SK-N-SH (cell line): Measurements from ENCODE around the gene RARB. TPM values are rescaled to one million over a fixed set of nuclear protein-coding genes. Genes with fewer than 3 reads are reported as not detected.

Source experiments
- CTCF ChIA-PET: fragments of 300-600, 350-600 bp; formaldehyde crosslinking; extraction: SDS; loops from one replicate; lab custom pipeline; 2021; lab: Yijun Ruan, JAX
- POLR2A ChIA-PET: fragments of 350-600 bp; sonication (Branson Sonifier 250); formaldehyde crosslinking; extraction: SDS; loops from one replicate; lab custom pipeline; 2020; ENCODE audit warnings: antibody characterized with exemption, inconsistent platforms; lab: Yijun Ruan, JAX
- DNase-seq: peaks from one replicate; pipeline ENCODE4 v3.0.0; 2012
- H2AFZ ChIP-seq: fragments of 200-600 bp; sonication (generic); 2 replicates; pipeline ENCODE4 v1.8.1; 2016; ENCODE audit warnings: antibody characterized with exemption, mild to moderate bottlenecking, low read depth
- H3F3A ChIP-seq: fragments of 200-600 bp; sonication (generic); replicated peaks from 2 replicates; pipeline ENCODE3; 2016; ENCODE audit warnings: antibody characterized with exemption, mild to moderate bottlenecking; ENCODE audit not compliant: insufficient read depth
- H3K27ac ChIP-seq, 2 experiments: fragments of 200-500 bp in 1 of 2; fragments of 200-600 bp in 1 of 2; sonication (Bioruptor generic) in 1 of 2; sonication (generic), shearing (Covaris generic) in 1 of 2; 2 replicates each; pipeline versions ENCODE4 v1.5.1 to v1.6.1; 2014 to 2016; ENCODE audit warnings: low read depth in 2 of 2, inconsistent platforms in 1 of 2, low read length in 1 of 2, mild to moderate bottlenecking in 1 of 2, mixed read lengths in 1 of 2
- H3K27me3 ChIP-seq: fragments of 200-600 bp; sonication (generic), shearing (Covaris generic); 2 replicates; pipeline ENCODE4 v1.6.1; 2016; ENCODE audit warnings: mixed run types; ENCODE audit not compliant: insufficient read depth
- H3K36me3 ChIP-seq, 2 experiments: fragments of 200-500 bp in 1 of 2; fragments of 200-600 bp in 1 of 2; sonication (Bioruptor generic) in 1 of 2; sonication (generic) in 1 of 2; replicated peaks in 1 of 2; 2 replicates each; pipeline versions ENCODE3 to v1.5.1; 2014 to 2016; ENCODE audit warnings: low read length in 1 of 2, mild to moderate bottlenecking in 1 of 2; ENCODE audit not compliant: insufficient read depth in 2 of 2, control insufficient read depth in 1 of 2
- H3K4me1 ChIP-seq, 2 experiments: fragments of 200-500 bp in 1 of 2; fragments of 200-600 bp in 1 of 2; sonication (Bioruptor generic) in 1 of 2; sonication (generic), shearing (Covaris generic) in 1 of 2; 2 replicates each; pipeline versions ENCODE4 v1.5.1 to v1.6.1; 2014 to 2016; ENCODE audit warnings: low read depth in 1 of 2, low read length in 1 of 2, mixed run types in 1 of 2; ENCODE audit not compliant: insufficient read depth in 2 of 2, control insufficient read depth in 1 of 2
- H3K4me2 ChIP-seq: fragments of 200-600 bp; sonication (generic), shearing (Covaris generic); 2 replicates; pipeline ENCODE4 v1.6.1; 2017; ENCODE audit warnings: mixed run types
- H3K4me3 ChIP-seq, 2 experiments: fragments of 200-500 bp in 1 of 2; fragments of 200-600 bp in 1 of 2; sonication (Bioruptor generic) in 1 of 2; sonication (generic), shearing (Covaris generic) in 1 of 2; 2 replicates each; pipeline versions ENCODE4 v1.5.1 to v1.8.1; 2014 to 2016; ENCODE audit warnings: low read depth in 2 of 2, inconsistent platforms in 1 of 2, low read length in 1 of 2, mild to moderate bottlenecking in 1 of 2, mixed read lengths in 1 of 2, moderate library complexity in 1 of 2
- H3K79me2 ChIP-seq: fragments of 200-600 bp; sonication (generic); 2 replicates; pipeline ENCODE4 v1.8.1; 2017; ENCODE audit warnings: mild to moderate bottlenecking; ENCODE audit not compliant: insufficient read depth
- H3K9ac ChIP-seq: fragments of 200-600 bp; sonication (generic); 2 replicates; pipeline ENCODE4 v1.6.1; 2017; ENCODE audit warnings: mixed run types
- H3K9me2 ChIP-seq: fragments of 200-600 bp; sonication (generic); 2 replicates; pipeline ENCODE4 v1.6.1; 2017; ENCODE audit warnings: mixed run types
- H3K9me3 ChIP-seq: fragments of 200-600 bp; sonication (generic); 2 replicates; pipeline ENCODE4 v1.6.1; 2017; ENCODE audit warnings: mixed run types, mild to moderate bottlenecking, moderate library complexity
- H4K20me1 ChIP-seq: fragments of 200-600 bp; sonication (generic); 2 replicates; pipeline ENCODE4 v1.6.1; 2017; ENCODE audit warnings: mild to moderate bottlenecking, mixed run types; ENCODE audit not compliant: insufficient read depth
- CHD2 ChIP-seq: fragments of 150-350 bp; IDR thresholded peaks from 2 replicates; pipeline ENCODE4 v1.6.1; 2018; ENCODE audit warnings: low read length; ENCODE audit not compliant: partially characterized antibody
- EP300 ChIP-seq, 2 experiments: IDR thresholded peaks; 2 replicates each; pipeline versions ENCODE4 v1.4.0 to v1.6.1; 2012; ENCODE audit warnings: borderline replicate concordance in 1 of 2, low read depth in 1 of 2, low read length in 1 of 2
- MAX ChIP-seq: IDR thresholded peaks from 2 replicates; pipeline ENCODE4 v1.4.0; 2012; ENCODE audit warnings: low read depth
- MXI1 ChIP-seq: IDR thresholded peaks from 2 replicates; pipeline ENCODE4 v1.6.1; 2012; ENCODE audit warnings: mild to moderate bottlenecking, low read depth, low read length, improper control_type of control experiment
- POLR2AphosphoS5 ChIP-seq: IDR thresholded peaks from 2 replicates; pipeline ENCODE4 v1.6.1; 2012; ENCODE audit warnings: low read depth, low read length
- REST ChIP-seq: IDR thresholded peaks from 2 replicates; pipeline ENCODE4 v1.6.1; 2012; ENCODE audit warnings: mild to moderate bottlenecking, low read depth, low read length, moderate library complexity
- RFX5 ChIP-seq: IDR thresholded peaks from 2 replicates; pipeline ENCODE4 v1.6.1; 2012; ENCODE audit warnings: mild to moderate bottlenecking, improper control_type of control experiment, low read length
- SIN3A ChIP-seq: IDR thresholded peaks from 2 replicates; pipeline ENCODE4 v1.6.1; 2012; ENCODE audit warnings: low read depth, mild to moderate bottlenecking, low read length, moderate library complexity, borderline replicate concordance
- TAF1 ChIP-seq: IDR thresholded peaks from 2 replicates; pipeline ENCODE4 v1.6.1; 2012; ENCODE audit warnings: low read depth, mild to moderate bottlenecking, low read length, moderate library complexity, borderline replicate concordance
- USF1 ChIP-seq: IDR thresholded peaks from 2 replicates; pipeline ENCODE4 v1.4.0; 2012; ENCODE audit warnings: low read depth, borderline replicate concordance
- WGBS: methylation state at CpG from one replicate; pipeline ENCODE4 v1.1.6; 2017; ENCODE audit warnings: low lambda C conversion rate; 5-methylcytosine and 5-hydroxymethylcytosine counted together
- polyA plus RNA-seq, 3 experiments: library from polyadenylated mRNA; depleted of rRNA; stranded (reverse); fragments of >200 nt; gene quantifications; 2 replicates each; pipeline ENCODE4 v1.2.3, GENCODE V29; 2012

RARB gene
- polyA plus RNA-seq, 1 of the 3 experiments (the other 2 are of a cell fraction): 10.7 TPM

GRCh38 chr3:25453619-25454004 is 25.5 kb downstream of the RARB start:
- DNase-seq: no peak
- peak overlapping the region; percentile 71 for H3K4me2 ChIP-seq
- peaks cover 66% of the 10 kb centered on the region for H3K79me2 ChIP-seq
- no peaks in the 10 kb centered on the region for H3K9me3 ChIP-seq
- WGBS: 33% methylated on average over 6 of the region's 6 CpGs
- CTCF ChIA-PET: interaction anchor here (1.4 to 3.2 kb wide), 3 partner anchors 18 to 141 kb away, joined by 3 to 20 read pairs (median 6); no protein-coding TSS in a partner anchor
- H3K9ac ChIP-seq: peak overlapping the region; percentile 66; the same call in 1 of the 2 replicates
- H3K27ac ChIP-seq: peak overlapping the region; percentile 90 to 99
- H3K4me3 ChIP-seq: peak overlapping the region; percentile 26 to 42; a peak in 3 of 4 replicates
- peaks cover 42% of the 10 kb centered on the region for H3F3A ChIP-seq
- peak overlapping the region; percentile 75; the same call in 1 of the 2 replicates for H2AFZ ChIP-seq
- no peak for TF ChIP-seq REST
- TF ChIP-seq CHD2: no peak
- no peak; the same call in 1 of the 2 replicates for TF ChIP-seq MXI1
- no peak for TF ChIP-seq TAF1
- TF ChIP-seq POLR2AphosphoS5: no peak
- no peak for TF ChIP-seq USF1
- no peak for TF ChIP-seq MAX
- no peak for TF ChIP-seq SIN3A
- TF ChIP-seq EP300 (IDR thresholded peaks at IDR 0.05; ENCODE audit: borderline replicate concordance in 1 of 2, low read depth in 1 of 2, low read length in 1 of 2): no peak
- no peak for TF ChIP-seq RFX5
- TF ChIP-seq, all 33 proteins: peak for 0
- POLR2A ChIA-PET: interaction anchor here (0.7 kb wide), 1 partner anchor 28 kb away, joined by 5 read pairs; no protein-coding TSS in a partner anchor
- H4K20me1 ChIP-seq: no peaks in the 10 kb centered on the region
- H3K9me2 ChIP-seq: no peaks in the 10 kb centered on the region
- H3K36me3 ChIP-seq: no peaks in the 10 kb centered on the region
- peaks cover 54 to 57% of the 10 kb centered on the region in 2 experiments for H3K4me1 ChIP-seq
- no peaks in the 10 kb centered on the region for H3K27me3 ChIP-seq
